Panc1 (cell line): ENCODE results near the gene RPP25L. TPM values are rescaled to one million over a fixed set of nuclear protein-coding genes. Genes with fewer than 3 reads are reported as not detected.

Experiments used
- ATAC-seq: fragments of 200-7000 bp; cut with Tn5 transposase; 2 replicates; pipeline ENCODE4 v1.9.1; 2020; ENCODE audit warnings: mild to moderate bottlenecking, moderate library complexity
- BruUV-seq: library from RNA; stranded (reverse); fragments of 400-500 nt; replicated peaks from 2 replicates; lab custom pipeline; 2021; lab: Mats Ljungman, UMichigan
- CTCF ChIA-PET: fragments of 300-600 bp; sonication (Branson Sonifier 250); formaldehyde crosslinking; loops from one replicate; lab custom pipeline; 2022; ENCODE audit warnings: antibody characterized with exemption; lab: Charles Lee
- POLR2A ChIA-PET: fragments of 300-600 bp; sonication (Branson Sonifier 250); formaldehyde crosslinking; loops from one replicate; lab custom pipeline; 2022; ENCODE audit warnings: antibody characterized with exemption; lab: Charles Lee
- DNase-seq: peaks from one replicate; pipeline ENCODE4 v3.0.0-alpha.2; 2010; ENCODE audit warnings: low read depth, low spot score
- H3K27ac ChIP-seq: 2 replicates; pipeline ENCODE4 v1.5.1; 2011; ENCODE audit warnings: mild to moderate bottlenecking, low read length, inconsistent platforms
- H3K27me3 ChIP-seq: fragments of 200-500 bp; sonication (Bioruptor generic); 2 replicates; pipeline ENCODE4 v1.6.0; 2014; ENCODE audit warnings: low read length, inconsistent platforms; ENCODE audit not compliant: control insufficient read depth, insufficient read depth
- H3K36me3 ChIP-seq: fragments of 200-500 bp; sonication (Bioruptor generic); 2 replicates; pipeline ENCODE4 v1.5.1; 2014; ENCODE audit warnings: inconsistent platforms, mild to moderate bottlenecking, low read length, moderate library complexity; ENCODE audit not compliant: control insufficient read depth, insufficient read depth
- H3K4me1 ChIP-seq: 2 replicates; pipeline ENCODE4 v1.5.1; 2011; ENCODE audit warnings: inconsistent platforms, mild to moderate bottlenecking, low read length, moderate library complexity; ENCODE audit not compliant: control insufficient read depth, insufficient read depth
- H3K4me3 ChIP-seq, 2 experiments: 2 replicates each; pipeline ENCODE4 v1.5.1; 2011 to 2012; ENCODE audit warnings: low read depth in 2 of 2, low read length in 2 of 2, mild to moderate bottlenecking in 2 of 2, inconsistent platforms in 1 of 2, moderate library complexity in 1 of 2
- H3K9me3 ChIP-seq: fragments of 200-500 bp; sonication (Bioruptor generic); 2 replicates; pipeline ENCODE4 v1.5.1; 2014; ENCODE audit warnings: low read depth, mild to moderate bottlenecking, inconsistent platforms, low read length, moderate library complexity; ENCODE audit not compliant: control insufficient read depth, insufficient read depth
- SIN3A ChIP-seq: IDR thresholded peaks from 2 replicates; pipeline ENCODE4 v1.6.1; 2012; ENCODE audit warnings: low read depth, mild to moderate bottlenecking, low read length, moderate library complexity, borderline replicate concordance; ENCODE audit not compliant: insufficient read depth
- TCF7L2 ChIP-seq: IDR thresholded peaks from 2 replicates; pipeline ENCODE4 v1.6.1; 2011; ENCODE audit warnings: mild to moderate bottlenecking, low read depth, low read length, inconsistent platforms
- in situ Hi-C: cut with HindIII; loops from 2 replicates; pipeline ENCODE4 v1.10.0; 2016; ENCODE audit warnings: low sequenced_read_pairs, low pct_unique_long_range_greater_than_20kb
- intact Hi-C: fragments of 100-400 bp; cut with micrococcal nuclease; formaldehyde crosslinking; loops from one replicate; pipeline ENCODE4 v1.10.0; 2022; ENCODE audit not compliant: unreplicated experiment
- total RNA-seq: library from RNA; stranded (reverse); gene quantifications from one replicate; pipeline ENCODE4 v1.2.1, GENCODE V29; 2021; ENCODE audit not compliant: unreplicated experiment
- TF ChIP-seq, protein P1 (sequence below), 2 experiments: IDR thresholded peaks; 2 replicates each; pipeline ENCODE4 v1.6.1; 2011 to 2012; ENCODE audit warnings: low read depth in 2 of 2, control low read depth in 1 of 2, low read length in 1 of 2, mild to moderate bottlenecking in 1 of 2, moderate library complexity in 1 of 2; ENCODE audit not compliant: insufficient read depth in 1 of 2

The RPP25L gene
- total RNA-seq, 1 experiment from 2014 or later: 30.4 TPM

DNA sequence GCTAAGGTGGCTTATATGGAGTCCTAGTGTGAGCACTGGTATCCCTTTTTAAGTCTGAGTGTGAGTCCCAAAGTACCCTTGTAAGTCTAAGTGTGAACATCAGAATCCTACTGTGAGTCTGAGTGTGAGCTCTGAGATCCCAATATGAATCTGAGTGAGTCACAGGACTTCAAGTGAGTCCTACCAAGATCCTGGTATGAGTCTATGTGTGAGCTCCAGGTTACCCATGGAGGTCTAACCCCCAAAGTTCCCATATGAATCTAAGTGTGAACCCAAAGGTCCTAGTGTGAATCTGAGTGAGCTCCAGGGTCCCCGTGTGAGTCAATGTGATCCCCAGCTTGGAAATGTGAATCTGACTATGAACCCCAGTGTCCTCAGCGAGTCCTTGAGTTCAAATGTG lies 24.6 kb downstream of the RPP25L start:
- no peak for DNase-seq
- TF ChIP-seq SIN3A: no peak
- Histone ChIP-seq H3K36me3 (no peaks in the 10 kb centered on the region), H3K9me3 (no peaks in the 10 kb centered on the region), H3K4me3 (no peak overlapping the region), H3K27ac (no peak overlapping the region), H3K27me3 (peaks cover 4% of the 10 kb centered on the region; the same call in 1 of the 2 replicates), H3K4me1 (peaks cover 10% of the 10 kb centered on the region)
- ChIA-PET POLR2A (no interaction called here), CTCF (no interaction called here)
- BruUV-seq: no TSS peak
- intact Hi-C loops (loop anchor here (5.0 kb wide), 1 partner anchor 185 kb away; no protein-coding TSS in a partner anchor), in situ Hi-C loops (no loop called here)
- no peak for ATAC-seq

DNA sequence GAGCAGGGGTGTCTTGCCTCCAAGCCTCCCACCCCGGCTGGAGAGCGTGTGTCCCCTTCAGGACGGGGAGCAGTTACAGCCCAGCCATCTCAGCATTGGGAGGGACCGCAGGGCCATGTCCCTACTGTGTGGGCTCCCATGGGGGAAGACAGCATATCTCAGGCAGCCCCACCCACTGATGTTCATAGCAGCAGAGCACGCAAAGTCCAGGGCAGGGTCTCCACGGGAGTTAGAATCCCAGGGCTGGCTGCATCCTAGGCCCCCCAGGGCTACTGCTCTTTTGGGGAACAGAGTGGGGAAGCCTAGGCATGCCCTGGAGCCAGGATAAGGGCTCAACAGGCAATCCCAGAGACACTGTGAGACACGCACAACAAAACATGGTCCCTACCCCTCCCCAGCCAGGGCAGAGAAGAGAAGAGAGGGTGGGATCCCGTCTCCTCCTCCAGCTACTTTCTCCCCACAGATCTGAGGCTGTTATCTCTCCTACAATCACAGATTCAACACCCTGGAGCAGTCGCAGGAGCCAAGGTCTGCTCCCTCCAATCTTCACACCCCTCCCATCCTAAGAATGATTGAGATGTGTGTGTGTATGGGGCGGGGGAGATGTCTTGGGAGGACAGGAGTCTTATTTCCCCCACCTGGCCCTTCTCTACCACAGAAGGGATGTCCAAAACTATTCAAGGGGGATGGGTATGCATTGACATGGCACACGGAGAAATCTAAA lies 25.8 kb downstream of the RPP25L start:
- no peak for ATAC-seq
- H3K27me3 ChIP-seq: peaks cover 4% of the 10 kb centered on the region; the same call in 1 of the 2 replicates
- no TSS peak for BruUV-seq

DNA sequence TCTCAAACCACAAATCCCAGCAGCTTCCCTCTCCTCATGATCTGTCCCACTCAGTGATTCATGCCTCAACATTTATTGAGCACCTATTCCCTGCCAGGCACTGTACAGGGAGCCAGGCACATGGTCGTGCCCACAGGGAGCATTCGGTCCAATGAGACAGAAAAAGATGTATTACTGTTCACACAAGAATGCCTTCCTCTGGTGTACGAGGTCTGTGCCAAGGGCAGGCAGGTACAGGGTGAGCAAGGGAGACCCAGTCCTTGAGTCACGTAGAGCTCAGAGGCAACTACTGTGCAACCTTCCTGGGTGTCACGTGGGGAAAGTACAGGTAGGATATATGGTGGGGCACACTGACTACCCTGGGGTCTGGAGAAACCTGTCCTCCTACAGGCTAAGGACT lies 26.9 kb downstream of the RPP25L start:
- in situ Hi-C loops: no loop called here
- no TSS peak for BruUV-seq
- intact Hi-C loops: loop anchor here (5.0 kb wide), 1 partner anchor 183 kb away; no protein-coding TSS in a partner anchor
- Histone ChIP-seq H3K4me1 (no peaks in the 10 kb centered on the region; the same call in 1 of the 2 replicates), H3K4me3 (no peak overlapping the region), H3K27me3 (peaks cover 4% of the 10 kb centered on the region; the same call in 1 of the 2 replicates), H3K27ac (no peak overlapping the region), H3K36me3 (no peaks in the 10 kb centered on the region), H3K9me3 (no peaks in the 10 kb centered on the region)
- ChIA-PET POLR2A (no interaction called here), CTCF (interaction anchor here (1.0 to 1.8 kb wide), 2 partner anchors 22 to 181 kb away, joined by 4 to 5 read pairs; no protein-coding TSS in a partner anchor)
- TF ChIP-seq SIN3A: no peak
- ATAC-seq (0 out of 2 replicates have a peak, but pooled peaks have one; percentile 14), DNase-seq (no peak)

More for the DNA sequence above, 25.8 kb downstream of the RPP25L start:
- intact Hi-C loops (loop anchor here (5.0 kb wide), 1 partner anchor 184 kb away; no protein-coding TSS in a partner anchor), in situ Hi-C loops (no loop called here)
- TF ChIP-seq SIN3A: no peak
- TF ChIP-seq TCF7L2: no peak
- TF ChIP-seq, protein P1, sequence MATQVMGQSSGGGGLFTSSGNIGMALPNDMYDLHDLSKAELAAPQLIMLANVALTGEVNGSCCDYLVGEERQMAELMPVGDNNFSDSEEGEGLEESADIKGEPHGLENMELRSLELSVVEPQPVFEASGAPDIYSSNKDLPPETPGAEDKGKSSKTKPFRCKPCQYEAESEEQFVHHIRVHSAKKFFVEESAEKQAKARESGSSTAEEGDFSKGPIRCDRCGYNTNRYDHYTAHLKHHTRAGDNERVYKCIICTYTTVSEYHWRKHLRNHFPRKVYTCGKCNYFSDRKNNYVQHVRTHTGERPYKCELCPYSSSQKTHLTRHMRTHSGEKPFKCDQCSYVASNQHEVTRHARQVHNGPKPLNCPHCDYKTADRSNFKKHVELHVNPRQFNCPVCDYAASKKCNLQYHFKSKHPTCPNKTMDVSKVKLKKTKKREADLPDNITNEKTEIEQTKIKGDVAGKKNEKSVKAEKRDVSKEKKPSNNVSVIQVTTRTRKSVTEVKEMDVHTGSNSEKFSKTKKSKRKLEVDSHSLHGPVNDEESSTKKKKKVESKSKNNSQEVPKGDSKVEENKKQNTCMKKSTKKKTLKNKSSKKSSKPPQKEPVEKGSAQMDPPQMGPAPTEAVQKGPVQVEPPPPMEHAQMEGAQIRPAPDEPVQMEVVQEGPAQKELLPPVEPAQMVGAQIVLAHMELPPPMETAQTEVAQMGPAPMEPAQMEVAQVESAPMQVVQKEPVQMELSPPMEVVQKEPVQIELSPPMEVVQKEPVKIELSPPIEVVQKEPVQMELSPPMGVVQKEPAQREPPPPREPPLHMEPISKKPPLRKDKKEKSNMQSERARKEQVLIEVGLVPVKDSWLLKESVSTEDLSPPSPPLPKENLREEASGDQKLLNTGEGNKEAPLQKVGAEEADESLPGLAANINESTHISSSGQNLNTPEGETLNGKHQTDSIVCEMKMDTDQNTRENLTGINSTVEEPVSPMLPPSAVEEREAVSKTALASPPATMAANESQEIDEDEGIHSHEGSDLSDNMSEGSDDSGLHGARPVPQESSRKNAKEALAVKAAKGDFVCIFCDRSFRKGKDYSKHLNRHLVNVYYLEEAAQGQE (IDR thresholded peaks at IDR 0.05; ENCODE audit: insufficient read depth in 1 of 2, low read depth in 2 of 2, low read length in 1 of 2): no peak
- Histone ChIP-seq H3K36me3 (no peaks in the 10 kb centered on the region), H3K4me3 (no peak overlapping the region), H3K27ac (no peak overlapping the region), H3K4me1 (peaks cover 10% of the 10 kb centered on the region), H3K9me3 (no peaks in the 10 kb centered on the region)
- DNase-seq: no peak
- ChIA-PET POLR2A (no interaction called here), CTCF (interaction anchor here (1.0 to 1.8 kb wide), 2 partner anchors 23 to 182 kb away, joined by 4 to 5 read pairs; no protein-coding TSS in a partner anchor)
